ENCODE measurements around the gene MFRP.

MFRP gene

DNA sequence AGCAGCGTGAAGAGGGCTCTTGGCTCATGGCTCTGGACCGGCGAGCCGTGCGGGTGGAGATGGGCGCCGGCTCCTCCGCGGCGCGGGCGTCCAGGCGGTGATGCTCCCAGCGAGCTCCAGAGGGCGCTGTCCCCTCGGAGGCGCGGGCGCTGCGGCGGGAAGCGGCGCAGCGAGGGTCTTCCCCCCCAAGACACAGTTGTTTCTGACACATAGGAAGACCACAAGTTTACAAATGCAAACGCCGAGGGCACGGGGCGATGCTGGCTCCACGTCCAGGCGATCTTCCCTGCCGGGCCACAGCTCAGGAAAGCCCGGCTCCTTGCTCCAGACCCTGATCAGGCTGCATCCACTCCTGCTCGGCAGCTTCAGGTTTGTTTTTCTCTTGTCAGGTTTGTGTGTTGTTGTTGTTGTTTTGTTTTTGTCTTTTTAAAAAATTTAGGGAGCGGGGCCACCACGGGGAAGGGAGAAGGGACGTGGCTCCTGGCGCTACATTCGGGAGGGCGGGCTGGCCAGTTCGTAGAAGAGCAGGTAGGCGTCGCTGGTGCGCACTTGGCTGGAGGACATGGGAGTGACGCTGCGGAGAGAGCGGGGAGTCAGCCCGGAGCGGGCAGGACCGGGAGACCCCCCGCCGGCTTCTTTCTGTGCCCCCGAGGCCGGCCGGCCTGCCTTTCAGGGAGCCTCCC, 10.0 kb upstream of the MFRP start:
- DNase-seq = peak; percentile 60

- no peak for DNase-seq
Observed at GRCh38 chr11:119355091-119355843, 8.8 kb upstream of the MFRP start.

DNA sequence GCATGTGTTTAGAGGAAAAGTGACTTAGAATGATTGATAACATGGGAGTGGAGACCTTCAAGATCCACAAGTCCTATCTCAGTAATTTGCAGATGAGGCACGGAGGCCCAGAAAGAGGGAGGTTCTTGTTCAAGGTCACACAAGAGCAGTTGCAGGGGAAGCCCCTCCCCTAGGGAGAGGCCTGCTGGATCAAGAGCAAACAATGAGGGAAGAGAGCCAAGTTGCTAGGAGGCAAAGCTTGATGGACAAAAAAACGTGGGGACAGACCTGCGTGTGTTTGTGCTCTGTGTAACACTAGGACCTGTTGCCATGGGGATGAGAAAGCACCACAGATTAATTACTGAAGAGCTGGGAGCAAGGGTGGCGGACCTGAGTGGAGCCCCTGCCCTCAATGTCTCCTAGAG, 6.4 kb upstream of the MFRP start:
- DNase-seq = no peak

GRCh38 chr11:119351232-119351631, 4.7 kb upstream of the MFRP start:
- no peak for DNase-seq

DNA sequence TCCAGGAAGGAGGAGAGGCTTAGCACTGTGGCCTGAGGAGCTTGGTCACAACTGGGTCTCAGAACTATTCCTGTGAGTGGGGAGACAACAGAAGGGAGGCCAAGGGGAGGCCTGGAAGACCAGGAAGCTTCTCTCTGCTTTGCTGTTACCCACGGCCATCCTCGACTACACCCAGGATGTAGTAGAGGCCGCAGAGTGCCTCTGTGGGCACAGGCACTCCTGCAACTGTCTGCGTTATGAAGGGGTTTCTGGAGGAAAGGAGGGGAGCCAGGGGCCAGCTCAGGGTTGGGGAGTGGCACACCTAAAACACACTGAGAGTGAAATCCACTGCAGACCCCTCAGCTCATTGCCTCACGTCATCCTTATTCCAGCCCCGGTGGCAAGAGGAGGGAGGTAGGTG, 3.8 kb upstream of the MFRP start:
- DNase-seq = no peak

DNA sequence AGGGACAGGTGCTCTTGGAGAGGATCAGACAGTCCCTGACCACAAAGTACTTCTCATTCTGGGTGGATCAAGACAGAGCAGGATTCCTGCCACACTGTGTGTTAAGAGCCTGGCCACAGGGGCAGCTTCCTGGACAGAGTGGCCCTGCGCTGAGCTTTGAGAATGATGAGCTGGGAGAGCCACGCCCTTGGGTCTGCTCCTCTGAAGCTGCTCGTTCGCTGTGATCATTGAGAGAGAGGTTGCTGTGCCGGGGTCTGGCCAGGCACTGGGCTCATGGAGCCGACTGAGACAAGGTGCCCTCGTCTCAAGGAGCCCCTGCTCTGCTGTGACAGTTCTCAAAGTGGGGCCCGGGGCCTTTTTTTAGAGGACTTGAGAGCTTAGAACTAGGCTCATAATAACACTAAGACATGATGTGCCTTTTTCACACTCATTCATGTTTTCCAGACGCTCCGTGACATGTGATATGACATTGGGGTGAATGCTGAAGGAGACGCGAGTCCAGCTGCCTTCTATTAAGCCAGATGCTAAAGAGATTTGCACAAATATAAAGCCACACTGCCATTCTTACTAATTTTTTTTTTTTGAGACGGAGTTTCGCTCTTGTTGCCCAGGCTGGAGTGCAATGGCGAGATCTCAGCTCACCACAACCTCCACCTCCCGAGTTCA, 1.6 kb upstream of the MFRP start:
- DNase-seq = no peak

DNA sequence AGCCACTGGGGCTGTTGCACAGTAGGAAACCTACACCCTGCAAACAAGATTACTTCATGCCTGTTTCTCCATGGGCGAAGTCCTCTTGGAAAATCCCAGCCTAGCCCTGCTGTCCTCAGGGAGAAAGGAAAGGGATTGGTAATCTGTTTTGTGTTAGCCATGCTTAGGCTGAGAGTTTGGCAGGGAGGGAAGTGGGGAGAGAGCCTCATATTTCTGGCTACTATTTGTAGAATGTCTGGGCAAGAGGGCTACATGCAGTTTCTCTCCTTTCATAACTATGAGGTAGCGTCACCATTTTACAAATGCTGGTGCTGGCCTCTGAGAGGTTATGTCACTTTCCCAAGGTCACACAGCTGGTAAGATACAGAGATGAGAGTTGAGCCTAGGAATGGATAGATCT, 737 bp upstream of the MFRP start:
- no peak for DNase-seq

- no peak for DNase-seq
Observed at GRCh38 chr11:119345685-119346084, 820 bp downstream of the MFRP start.

DNA sequence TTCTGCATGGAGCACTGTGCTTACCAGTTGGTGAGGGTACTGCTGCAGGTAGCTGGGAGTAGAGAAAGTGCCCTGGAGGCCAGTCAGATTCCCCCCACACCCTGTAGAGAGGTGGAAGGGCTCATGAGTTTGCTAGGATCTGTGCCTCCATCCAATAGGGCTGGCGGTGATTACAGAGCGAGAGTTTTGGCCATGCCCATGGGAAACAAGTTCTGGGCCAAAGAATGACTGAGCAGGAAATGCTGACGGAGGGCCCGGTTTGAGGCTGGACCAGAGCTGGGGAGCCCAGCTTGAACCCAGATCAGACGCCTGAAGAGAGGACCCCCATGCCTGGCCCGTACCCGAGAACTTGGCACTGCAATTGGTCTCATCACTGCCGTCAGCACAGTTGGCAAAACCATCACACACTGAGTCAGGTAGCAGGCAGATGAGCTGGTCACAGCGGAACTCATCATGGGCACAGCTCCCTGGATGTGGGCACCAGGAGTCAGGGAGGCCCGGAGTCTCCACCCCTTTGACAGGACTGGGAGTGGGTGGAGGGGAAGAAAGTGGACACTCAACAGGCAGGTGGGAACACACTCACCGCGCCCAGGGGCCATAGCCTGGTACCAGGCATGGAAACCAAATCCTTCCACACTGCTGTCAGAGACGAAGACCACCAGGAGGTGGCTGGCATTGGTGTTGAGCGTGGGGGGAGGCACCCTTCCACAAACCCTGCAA, 2.1 kb downstream of the MFRP start:
- DNase-seq = no peak

- no peak for DNase-seq
Observed at GRCh38 chr11:119343726-119344125, 2.8 kb downstream of the MFRP start.

- DNase-seq = no peak
Observed at GRCh38 chr11:119342362-119343130, 4.0 kb downstream of the MFRP start.

GRCh38 chr11:119342023-119342300, 4.5 kb downstream of the MFRP start:
- no peak for DNase-seq

DNA sequence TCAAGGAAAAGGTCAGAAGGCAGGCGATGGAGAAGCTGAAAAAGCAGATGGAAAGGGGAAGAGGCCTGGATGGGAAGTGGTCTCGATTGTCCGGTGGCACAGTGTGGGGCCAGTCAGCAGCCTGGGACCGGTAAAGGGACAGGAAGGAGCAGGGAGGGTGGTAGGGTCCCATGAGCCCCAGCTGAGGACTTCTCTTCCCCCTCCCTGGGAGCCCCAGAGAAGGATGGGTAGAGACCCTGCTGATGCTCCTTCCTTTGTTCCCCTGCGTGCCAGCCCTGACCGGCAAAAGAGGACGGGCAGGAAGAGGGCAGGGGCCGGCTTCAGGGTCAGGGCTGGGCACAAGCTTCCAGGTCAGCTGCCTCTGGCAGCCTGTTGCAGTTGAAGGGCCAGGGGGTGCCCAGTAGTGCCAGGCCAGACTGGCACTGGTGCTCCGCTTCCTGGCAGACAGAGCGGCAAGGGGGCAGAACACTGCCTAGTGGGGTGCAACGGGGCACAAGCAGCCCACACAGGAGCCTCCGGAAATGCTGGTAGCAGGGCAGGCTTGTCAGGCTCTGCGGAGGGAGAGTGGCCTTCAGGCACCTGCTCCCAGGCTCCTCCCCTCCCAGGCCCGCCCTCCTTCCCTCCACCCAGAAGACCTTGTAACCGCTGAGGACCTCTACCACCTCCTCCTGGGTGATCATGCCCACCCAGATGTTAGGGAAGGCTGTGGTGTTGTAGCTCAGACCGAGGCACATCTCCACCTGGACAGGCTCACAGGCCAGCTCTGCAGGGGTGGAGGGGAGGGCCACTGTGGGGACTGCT, 5.1 kb downstream of the MFRP start:
- no peak for DNase-seq

GRCh38 chr11:119340335-119341221, 5.9 kb downstream of the MFRP start, which contains the start of gene C1QTNF5:
C1QTNF5 (minus strand) TSS chr11:119340883; CDS start chr11:119340397, 486 bp downstream.
- DNase-seq = no peak

- DNase-seq = no peak
Observed at GRCh38 chr11:119339589-119340334, 6.7 kb downstream of the MFRP start.

GRCh38 chr11:119338965-119339588, 7.4 kb downstream of the MFRP start:
- no peak for DNase-seq

GRCh38 chr11:119338318-119338890, 8.1 kb downstream of the MFRP start:
- DNase-seq = peak; percentile 60

DNA sequence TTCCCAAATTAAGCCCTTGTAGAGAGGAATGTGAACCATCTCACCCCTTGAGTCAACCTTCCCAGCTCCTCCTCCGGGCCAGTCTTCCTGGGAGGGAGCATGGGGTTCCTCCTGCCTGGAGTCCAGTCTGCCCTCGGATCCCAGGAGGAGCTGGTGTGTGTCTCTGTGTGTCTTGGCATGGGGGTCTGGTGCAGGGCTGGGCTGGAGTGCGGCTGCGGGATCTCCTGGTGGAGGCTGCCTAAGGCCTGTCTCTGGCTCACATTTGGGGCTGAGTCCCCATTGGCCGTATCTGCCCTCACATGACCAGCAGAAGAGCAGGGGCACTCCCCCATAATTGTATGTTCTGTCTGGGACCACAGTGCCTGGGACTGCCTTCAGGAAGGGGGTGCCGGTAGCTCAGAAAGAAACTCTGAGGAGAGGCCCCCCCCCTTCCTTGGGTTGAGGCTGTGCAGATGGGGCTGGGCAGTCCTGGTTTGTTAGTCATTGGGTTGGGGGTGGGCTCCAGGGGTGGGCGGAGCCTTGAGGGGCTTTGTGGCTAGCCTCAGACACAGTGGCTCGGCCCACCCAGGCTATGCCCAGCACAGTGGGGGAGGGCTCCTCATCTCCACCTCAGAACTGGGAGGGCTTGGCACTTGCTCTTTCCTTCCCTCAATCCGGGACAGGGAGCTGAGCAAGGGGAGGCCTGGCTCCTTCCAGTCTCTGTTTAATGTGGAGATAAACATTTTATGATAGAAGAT, 8.8 kb downstream of the MFRP start:
- DNase-seq = no peak
